Parietal lobe (tissue), 2 donors: ENCODE measurements around the gene ARFGAP2. TPM values are rescaled to one million over a fixed set of nuclear protein-coding genes. Genes with fewer than 3 reads are reported as not detected.

Experiments used
- small RNA-seq: library from RNA; depleted of rRNA; stranded (forward); fragments of <200 nt; gene quantifications from one replicate; pipeline ENCODE3, GENCODE V24; 2014; ENCODE audit warnings: low replicate concordance
- total RNA-seq: library from RNA; depleted of rRNA; stranded (reverse); fragments of >200 nt; gene quantifications from one replicate; pipeline ENCODE4 v1.2.3, GENCODE V29; 2014

Gene ARFGAP2
- 176 TPM for total RNA-seq

GRCh38 chr11:47176328-47177228 is at the start of gene ARFGAP2:
Gene ARFGAP2 (minus strand): TSS chr11:47176879. CDS start chr11:47176853, 26 bp downstream.

GRCh38 chr11:47186076-47186699 is 9.5 kb upstream of the ARFGAP2 start, which contains the start of gene PACSIN3:
Gene PACSIN3 (minus strand): TSS chr11:47186434. CDS start chr11:47182727, 3,707 bp downstream.

Small RNAs within 50 kb of the gene (small RNA-seq; reads per million reads assigned to genes)
- gene MIR6745 = not detected

Other genes with a start within 250 kb of the ARFGAP2 start
- 109 TPM for gene CSTPP1, start 240.1 kb downstream of the ARFGAP2 start, total RNA-seq
- 3.4 TPM for gene PACSIN3, start 9.6 kb upstream of the ARFGAP2 start, total RNA-seq
- 13.1 TPM for gene DDB2, start 38.1 kb upstream of the ARFGAP2 start, total RNA-seq
- gene ACP2, start 71.9 kb upstream of the ARFGAP2 start, total RNA-seq = 30.7 TPM
- 10.3 TPM for gene NR1H3, start 81.1 kb upstream of the ARFGAP2 start, total RNA-seq
- 104 TPM for gene MADD, start 93.3 kb upstream of the ARFGAP2 start, total RNA-seq
- gene MYBPC3, start 175.8 kb upstream of the ARFGAP2 start, total RNA-seq = not detected
- gene SPI1, start 201.7 kb upstream of the ARFGAP2 start, total RNA-seq = 1.6 TPM
- 11.6 TPM for gene SLC39A13, start 231.7 kb upstream of the ARFGAP2 start, total RNA-seq
- gene PSMC3, start 249.6 kb upstream of the ARFGAP2 start, total RNA-seq = 135 TPM